22Rv1 (cell line): ENCODE results near the gene NPL.

Experiments
- CTCF ChIP-seq: fragments of 450-650 bp; IDR thresholded peaks from 2 replicates; pipeline ENCODE4 v1.5.1; 2017; ENCODE audit warnings: mild to moderate bottlenecking
- ZFX ChIP-seq: fragments of 450-650 bp; IDR thresholded peaks from 2 replicates; pipeline ENCODE4 v1.6.1; 2017; ENCODE audit warnings: antibody characterized with exemption, borderline replicate concordance

GRCh38 chr1:182823220-182823619 is 33.6 kb downstream of the NPL start:
- TF ChIP-seq CTCF (no peak), ZFX (no peak)
